GM23338 (cell line): ENCODE results near the gene ATP10A. TPM values are rescaled to one million over a fixed set of nuclear protein-coding genes. Genes with fewer than 3 reads are reported as not detected.

Source experiments
- ATAC-seq: fragments of 200-7000 bp; cut with Tn5 transposase; 3 replicates; pipeline ENCODE4 v1.9.1; 2020
- DNase-seq: peaks from one replicate; pipeline ENCODE4 v3.0.0-alpha.2; 2015; ENCODE audit warnings: low spot score
- H2AFZ ChIP-seq: fragments of 200-600 bp; sonication (generic); 2 replicates; pipeline ENCODE4 v1.8.0; 2016; ENCODE audit warnings: antibody characterized with exemption, mild to moderate bottlenecking, moderate library complexity
- H3F3A ChIP-seq: fragments of 200-600 bp; sonication (generic); replicated peaks from 2 replicates; pipeline ENCODE4 v1.8.0; 2017; ENCODE audit warnings: antibody characterized with exemption, mixed run types, low read depth
- H3K27ac ChIP-seq: fragments of 200-600 bp; sonication (generic); 2 replicates; pipeline ENCODE4 v1.6.1; 2016; ENCODE audit warnings: low read depth
- H3K27me3 ChIP-seq: fragments of 200-600 bp; sonication (generic); 2 replicates; pipeline ENCODE4 v1.8.0; 2016; ENCODE audit warnings: mild to moderate bottlenecking, mixed run types, moderate library complexity; ENCODE audit not compliant: insufficient read depth
- H3K36me3 ChIP-seq: fragments of 200-600 bp; sonication (generic); 2 replicates; pipeline ENCODE4 v1.8.0; 2016; ENCODE audit warnings: mild to moderate bottlenecking; ENCODE audit not compliant: insufficient read depth
- H3K4me1 ChIP-seq: fragments of 200-600 bp; sonication (generic); 2 replicates; pipeline ENCODE4 v1.8.0; 2016; ENCODE audit warnings: mild to moderate bottlenecking, moderate library complexity; ENCODE audit not compliant: insufficient read depth
- H3K4me2 ChIP-seq: fragments of 200-600 bp; sonication (generic); 2 replicates; pipeline ENCODE4 v1.7.1; 2017; ENCODE audit warnings: mixed run types
- H3K4me3 ChIP-seq: fragments of 200-600 bp; sonication (generic); 2 replicates; pipeline ENCODE4 v1.6.1; 2016; ENCODE audit warnings: mixed run types
- H3K79me2 ChIP-seq: fragments of 200-600 bp; sonication (generic); replicated peaks from 2 replicates; pipeline ENCODE4 v1.8.0; 2017; ENCODE audit warnings: mild to moderate bottlenecking; ENCODE audit not compliant: insufficient read depth
- H3K9me2 ChIP-seq: fragments of 200-600 bp; sonication (generic); 2 replicates; pipeline ENCODE4 v1.8.0; 2017; ENCODE audit not compliant: insufficient read depth
- H4K20me1 ChIP-seq: fragments of 200-600 bp; sonication (generic); replicated peaks from 2 replicates; pipeline ENCODE4 v1.8.0; 2017; ENCODE audit warnings: mild to moderate bottlenecking; ENCODE audit not compliant: insufficient read depth
- H3K27ac Mint-ChIP-seq: 2 replicates; pipeline ENCODE4 v1.8.0; 2020; ENCODE audit warnings: inconsistent platforms, mild to moderate bottlenecking, moderate library complexity, mixed read lengths
- H3K27me3 Mint-ChIP-seq: 3 replicates; pipeline ENCODE4 v1.8.0; 2022; ENCODE audit warnings: low read depth, mild to moderate bottlenecking, moderate library complexity, mixed read lengths, inconsistent platforms; ENCODE audit not compliant: insufficient read depth, poor library complexity
- H3K36me3 Mint-ChIP-seq: 3 replicates; pipeline ENCODE4 v1.8.0; 2021; ENCODE audit warnings: low read depth, mild to moderate bottlenecking, inconsistent platforms, moderate library complexity, mixed read lengths
- H3K4me1 Mint-ChIP-seq: 3 replicates; pipeline ENCODE4 v1.8.0; 2020; ENCODE audit warnings: mild to moderate bottlenecking, inconsistent platforms, mixed read lengths
- H3K4me3 Mint-ChIP-seq: 3 replicates; pipeline ENCODE4 v1.8.0; 2021; ENCODE audit warnings: moderate library complexity, mild to moderate bottlenecking, inconsistent platforms, mixed read lengths
- H3K9me3 Mint-ChIP-seq: 3 replicates; pipeline ENCODE4 v1.8.0; 2020; ENCODE audit warnings: moderate library complexity, mild to moderate bottlenecking, inconsistent platforms, mixed read lengths
- CREB1 ChIP-seq: fragments of 250-450 bp; sonication (Bioruptor Pico); IDR thresholded peaks from 2 replicates; pipeline ENCODE4 v1.5.0; 2020; ENCODE audit warnings: low read depth, mild to moderate bottlenecking, moderate library complexity
- CTCF ChIP-seq, 2 experiments: fragments of 200-600 bp in 1 of 2; sonication (generic) in 1 of 2; conservative IDR thresholded peaks; 2 replicates each; pipeline versions ENCODE4 v1.5.1 to v1.6.1; 2016 to 2017; ENCODE audit warnings: antibody characterized with exemption in 2 of 2, low read depth in 2 of 2, mild to moderate bottlenecking in 2 of 2, moderate library complexity in 1 of 2
- ETS1 ChIP-seq: IDR thresholded peaks from 2 replicates; pipeline ENCODE4 v1.6.1; 2016; ENCODE audit warnings: antibody characterized with exemption
- EZH2 ChIP-seq: fragments of 200-600 bp; sonication (generic); IDR thresholded peaks from one replicate; pipeline ENCODE4 v1.8.0; 2017; ENCODE audit warnings: antibody characterized with exemption, mild to moderate bottlenecking, low read depth; ENCODE audit not compliant: unreplicated experiment
- EZH2phosphoT487 ChIP-seq: fragments of 200-600 bp; sonication (generic); IDR thresholded peaks from one replicate; pipeline ENCODE4 v1.8.1; 2018; ENCODE audit warnings: antibody characterized with exemption; ENCODE audit not compliant: unreplicated experiment
- JUNB ChIP-seq: IDR thresholded peaks from one replicate; pipeline ENCODE4 v1.6.1; 2016; ENCODE audit warnings: antibody characterized with exemption; ENCODE audit not compliant: unreplicated experiment
- NANOG ChIP-seq: IDR thresholded peaks from 2 replicates; pipeline ENCODE4 v1.6.1; 2016; ENCODE audit warnings: antibody characterized with exemption, borderline replicate concordance
- POLR2AphosphoS5 ChIP-seq: IDR thresholded peaks from 2 replicates; pipeline ENCODE4 v1.6.1; 2016; ENCODE audit warnings: antibody characterized with exemption, low read depth
- REST ChIP-seq: IDR thresholded peaks from one replicate; pipeline ENCODE4 v1.6.1; 2018; ENCODE audit warnings: antibody characterized with exemption; ENCODE audit not compliant: unreplicated experiment
- STAT1 ChIP-seq: IDR thresholded peaks from one replicate; pipeline ENCODE4 v1.6.1; 2016; ENCODE audit warnings: antibody characterized with exemption; ENCODE audit not compliant: unreplicated experiment
- ZNF114 ChIP-seq: fragments of 250-450 bp; sonication (Bioruptor Pico); IDR thresholded peaks from 2 replicates; pipeline ENCODE4 v1.5.0; 2020; ENCODE audit warnings: mild to moderate bottlenecking, moderate library complexity
- ZNF331 ChIP-seq: fragments of 250-450 bp; sonication (Bioruptor Pico); IDR thresholded peaks from 2 replicates; pipeline ENCODE4 v1.5.0; 2020; ENCODE audit warnings: low read depth, mild to moderate bottlenecking, moderate library complexity
- ZNF462 ChIP-seq: fragments of 250-450 bp; sonication (Bioruptor Pico); IDR thresholded peaks from 2 replicates; pipeline ENCODE4 v1.5.0; 2020; ENCODE audit warnings: mild to moderate bottlenecking, moderate library complexity
- polyA plus RNA-seq: library from polyadenylated mRNA; unstranded; fragments of >200 nt; fragmentation: Nextera tagmentation; extraction: Ambion mirVana; gene quantifications from 2 replicates; pipeline ENCODE4 v1.2.1, GENCODE V29; 2016
- total RNA-seq: library from RNA; depleted of rRNA; stranded (reverse); fragments of >200 nt; shearing (Covaris generic); gene quantifications from 2 replicates; pipeline ENCODE4 v1.2.3, GENCODE V29; 2014

Gene ATP10A
- total and polyA plus RNA-seq, 2 experiments from 2014 or later, result 0.36 to 5.6 TPM

GRCh38 chr15:25679492-25679891 lies 183.6 kb downstream of the ATP10A start:
- H3K27ac ChIP-seq, result no peak overlapping the region
- H3K27me3 ChIP-seq, result no peaks in the 10 kb centered on the region
- H3K4me3 ChIP-seq, result no peak overlapping the region
- H3K79me2 ChIP-seq, result no peaks in the 10 kb centered on the region
- no peaks in the 10 kb centered on the region; the same call in 1 of the 2 replicates for H3K4me1 ChIP-seq
- Mint-ChIP-seq H3K4me3 (no peak overlapping the region; the same call in 2 of the 3 replicates), H3K27me3 (peaks cover 6% of the 10 kb centered on the region), H3K36me3 (peaks cover 13% of the 10 kb centered on the region), H3K9me3 (peaks cover 11% of the 10 kb centered on the region), H3K4me1 (peaks cover 31% of the 10 kb centered on the region), H3K27ac (no peak overlapping the region; the same call in 1 of the 2 replicates)
- H4K20me1 ChIP-seq, result no peaks in the 10 kb centered on the region
- DNase-seq (no peak), ATAC-seq (no peak)
- H3K36me3 ChIP-seq, result no peaks in the 10 kb centered on the region
- no peaks in the 10 kb centered on the region for H3F3A ChIP-seq
- no peak overlapping the region for H3K4me2 ChIP-seq
- TF ChIP-seq REST (no peak), POLR2AphosphoS5 (no peak), NANOG (no peak), ZNF462 (CRISPR knock-in tag) (no peak), EZH2 (no peak), ETS1 (no peak), ZNF331 (CRISPR knock-in tag) (no peak), CREB1 (CRISPR knock-in tag) (no peak), STAT1 (no peak), JUNB (no peak), EZH2phosphoT487 (no peak), ZNF114 (CRISPR knock-in tag) (no peak), CTCF (conservative IDR thresholded peaks at IDR 0.05; ENCODE audit: low read depth in 2 of 2) (no peak)
- H3K9me2 ChIP-seq, result no peaks in the 10 kb centered on the region
- H2AFZ ChIP-seq, result no peak overlapping the region
